ENCODE results near the gene OR1E2.

GRCh38 chr17:3440451-3440850 is 6.8 kb upstream of the OR1E2 start:
- TF ChIP-seq CTCF (IDR thresholded peaks at IDR 0.05) (no peak), EP300 (IDR thresholded peaks at IDR 0.05) (no peak)
